ENCODE data around the gene TBX5. TPM values are rescaled to one million over a fixed set of nuclear protein-coding genes. Genes with fewer than 3 reads are reported as not detected.

TBX5 gene
- total RNA-seq, 1 donor from 2014 or later: 75.1 TPM

DNA sequence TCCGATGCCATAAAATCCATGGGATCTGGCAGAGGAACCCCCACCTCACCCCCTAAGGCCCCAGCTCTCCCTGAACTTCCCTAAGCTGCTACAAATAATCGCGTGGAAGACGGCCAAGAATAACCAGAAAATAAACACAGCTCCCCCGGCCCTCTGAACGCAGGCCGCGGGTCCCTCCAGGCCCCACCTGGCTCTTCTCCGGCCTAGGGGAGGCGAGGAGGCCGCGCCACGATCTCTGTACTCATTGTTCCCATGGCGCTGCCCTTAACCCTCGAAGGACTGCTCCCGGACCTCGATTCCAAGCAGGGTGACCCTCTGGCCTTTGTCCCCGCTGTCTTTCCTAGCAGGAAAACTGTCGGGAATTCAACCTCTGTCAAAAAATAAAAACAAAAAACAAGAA lies 33.9 kb upstream of the TBX5 start:
- intact Hi-C loops (cut with micrococcal nuclease): no loop called here
- DNase-seq: no peak
- H3K9me3 ChIP-seq (replicated peaks): peaks cover 5% of the 10 kb centered on the region
- H3K27me3 ChIP-seq (ENCODE audit: low read depth): peaks cover 85% of the 10 kb centered on the region
- no peak overlapping the region for H3K27ac ChIP-seq (replicated peaks)
- H3K4me3 ChIP-seq: no peak overlapping the region
- TF ChIP-seq, protein P1, sequence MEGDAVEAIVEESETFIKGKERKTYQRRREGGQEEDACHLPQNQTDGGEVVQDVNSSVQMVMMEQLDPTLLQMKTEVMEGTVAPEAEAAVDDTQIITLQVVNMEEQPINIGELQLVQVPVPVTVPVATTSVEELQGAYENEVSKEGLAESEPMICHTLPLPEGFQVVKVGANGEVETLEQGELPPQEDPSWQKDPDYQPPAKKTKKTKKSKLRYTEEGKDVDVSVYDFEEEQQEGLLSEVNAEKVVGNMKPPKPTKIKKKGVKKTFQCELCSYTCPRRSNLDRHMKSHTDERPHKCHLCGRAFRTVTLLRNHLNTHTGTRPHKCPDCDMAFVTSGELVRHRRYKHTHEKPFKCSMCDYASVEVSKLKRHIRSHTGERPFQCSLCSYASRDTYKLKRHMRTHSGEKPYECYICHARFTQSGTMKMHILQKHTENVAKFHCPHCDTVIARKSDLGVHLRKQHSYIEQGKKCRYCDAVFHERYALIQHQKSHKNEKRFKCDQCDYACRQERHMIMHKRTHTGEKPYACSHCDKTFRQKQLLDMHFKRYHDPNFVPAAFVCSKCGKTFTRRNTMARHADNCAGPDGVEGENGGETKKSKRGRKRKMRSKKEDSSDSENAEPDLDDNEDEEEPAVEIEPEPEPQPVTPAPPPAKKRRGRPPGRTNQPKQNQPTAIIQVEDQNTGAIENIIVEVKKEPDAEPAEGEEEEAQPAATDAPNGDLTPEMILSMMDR (IDR thresholded peaks at IDR 0.05; ENCODE audit: borderline replicate concordance): no peak
- H3K36me3 ChIP-seq: no peaks in the 10 kb centered on the region
- peaks cover 10% of the 10 kb centered on the region for H3K4me1 ChIP-seq

DNA sequence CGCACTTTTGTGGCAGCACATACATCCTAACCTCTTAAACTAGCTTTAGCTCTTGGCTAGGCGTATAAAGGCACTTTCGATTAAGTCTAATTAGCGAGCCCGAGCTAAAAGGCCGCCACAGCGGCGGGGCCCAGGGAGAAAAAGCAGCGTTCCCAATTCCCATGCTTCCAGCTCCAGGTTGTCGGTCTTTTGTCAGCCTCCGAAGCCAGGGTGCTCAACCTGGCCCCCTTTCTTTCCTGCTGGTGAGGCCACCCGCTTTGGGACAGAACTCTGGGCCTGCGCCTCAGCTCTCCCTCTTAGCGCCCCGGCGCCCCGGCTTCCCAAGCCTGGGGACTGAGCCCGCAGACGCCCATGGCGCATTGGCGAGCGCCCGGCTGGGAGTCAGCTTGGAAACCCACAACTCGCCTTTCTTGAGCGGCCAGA lies 33.3 kb upstream of the TBX5 start:
- TF ChIP-seq, protein P1 (IDR thresholded peaks at IDR 0.05; ENCODE audit: borderline replicate concordance): no peak
- Histone ChIP-seq H3K4me1 (peaks cover 10% of the 10 kb centered on the region), H3K36me3 (no peaks in the 10 kb centered on the region), H3K27ac (replicated peaks) (no peak overlapping the region), H3K4me3 (no peak overlapping the region), H3K9me3 (replicated peaks) (peaks cover 5% of the 10 kb centered on the region), H3K27me3 (ENCODE audit: low read depth) (peaks cover 80% of the 10 kb centered on the region)
- intact Hi-C loops (cut with micrococcal nuclease): no loop called here
- no peak for DNase-seq

DNA sequence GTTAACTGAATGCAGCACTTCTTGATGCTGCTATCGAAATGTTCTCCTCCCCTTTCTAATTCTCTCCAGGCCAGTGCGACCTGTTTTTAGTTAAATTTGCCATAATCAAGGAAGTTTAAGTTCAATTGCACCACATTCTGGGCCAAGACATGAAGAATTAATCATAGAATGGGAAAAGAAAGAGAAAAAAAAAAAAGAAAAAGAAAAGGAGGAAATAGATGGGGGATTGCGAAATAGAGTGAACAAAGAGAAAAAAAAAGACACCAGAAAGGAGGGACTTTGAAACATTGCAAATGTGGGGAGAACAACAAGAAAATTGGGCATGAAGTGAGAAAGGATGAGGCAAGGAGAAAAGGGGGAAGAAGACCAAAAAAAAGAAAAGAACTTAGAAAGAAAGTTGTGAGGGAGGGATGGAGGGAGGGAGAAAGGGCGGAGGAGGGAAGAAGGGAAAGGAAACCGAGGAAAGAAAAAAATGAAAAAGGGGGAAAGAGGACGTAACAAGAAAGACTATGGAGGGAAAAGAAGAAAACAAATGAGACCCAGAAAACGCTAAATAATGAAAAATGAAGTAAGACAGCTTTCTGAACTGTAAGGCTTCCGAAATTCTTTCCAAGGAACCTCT lies 32.8 kb upstream of the TBX5 start:
- H3K27me3 ChIP-seq (ENCODE audit: low read depth): peaks cover 74% of the 10 kb centered on the region

DNA sequence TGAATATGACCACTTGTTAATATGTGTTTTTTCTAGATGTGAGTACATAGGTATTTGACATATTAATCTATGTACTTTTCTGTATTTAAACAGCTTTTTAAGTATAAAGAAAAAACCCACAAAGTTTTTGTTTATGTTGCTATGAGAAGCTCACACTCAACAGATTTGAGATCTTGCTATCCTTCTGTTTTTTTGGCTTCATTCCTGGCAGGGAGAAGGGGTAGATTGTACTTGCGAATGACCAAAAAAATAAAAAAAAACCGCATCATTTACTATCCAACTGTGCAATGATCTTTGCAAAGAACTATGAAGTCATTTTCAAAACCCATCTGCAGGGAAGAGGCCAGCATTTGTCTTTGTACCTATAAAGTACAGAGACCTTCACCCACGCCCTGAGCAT lies 28.4 kb upstream of the TBX5 start:
- Histone ChIP-seq H3K27ac (replicated peaks) (no peak overlapping the region), H3K27me3 (ENCODE audit: low read depth) (peaks cover 48% of the 10 kb centered on the region), H3K9me3 (replicated peaks) (peaks cover 5% of the 10 kb centered on the region), H3K36me3 (no peaks in the 10 kb centered on the region), H3K4me3 (no peak overlapping the region), H3K4me1 (no peaks in the 10 kb centered on the region)
- TF ChIP-seq, protein P1 (IDR thresholded peaks at IDR 0.05; ENCODE audit: borderline replicate concordance): no peak
- intact Hi-C loops (cut with micrococcal nuclease): no loop called here
- no peak for DNase-seq

More for the DNA sequence above, 32.8 kb upstream of the TBX5 start:
- H3K4me1 ChIP-seq: peaks cover 5% of the 10 kb centered on the region
- no peak for DNase-seq
- H3K27ac ChIP-seq (replicated peaks): no peak overlapping the region
- intact Hi-C loops (cut with micrococcal nuclease): no loop called here
- no peak overlapping the region for H3K4me3 ChIP-seq
- TF ChIP-seq, protein P1 (IDR thresholded peaks at IDR 0.05; ENCODE audit: borderline replicate concordance): no peak
- H3K9me3 ChIP-seq (replicated peaks): peaks cover 5% of the 10 kb centered on the region
- no peaks in the 10 kb centered on the region for H3K36me3 ChIP-seq

DNA sequence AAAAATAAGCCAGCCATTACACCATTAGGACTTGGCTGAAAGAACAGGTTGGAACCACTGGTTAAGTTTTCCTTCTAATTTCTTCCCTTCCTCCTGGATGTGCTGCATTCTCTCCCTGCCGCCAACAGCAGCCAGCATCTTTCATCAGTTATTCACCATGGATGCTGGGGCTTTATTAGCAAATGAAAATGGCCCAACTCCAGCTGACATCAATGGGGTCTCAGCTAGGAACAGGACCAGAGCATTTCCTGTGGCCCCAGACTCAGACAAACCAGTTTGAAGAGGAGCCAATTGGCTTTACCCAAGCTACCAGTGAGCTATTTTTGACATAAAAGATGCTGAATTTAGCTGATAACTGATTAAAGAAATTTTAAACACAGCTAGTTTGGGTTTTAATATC lies 26.0 kb upstream of the TBX5 start:
- TF ChIP-seq, protein P1 (IDR thresholded peaks at IDR 0.05; ENCODE audit: borderline replicate concordance): no peak
- peaks cover 5% of the 10 kb centered on the region for H3K9me3 ChIP-seq (replicated peaks)
- no peak for DNase-seq
- H3K27me3 ChIP-seq (ENCODE audit: low read depth): peaks cover 38% of the 10 kb centered on the region
- H3K4me1 ChIP-seq: no peaks in the 10 kb centered on the region
- no peaks in the 10 kb centered on the region for H3K36me3 ChIP-seq
- no peak overlapping the region for H3K4me3 ChIP-seq
- no peak overlapping the region for H3K27ac ChIP-seq (replicated peaks)
- intact Hi-C loops (cut with micrococcal nuclease): no loop called here
